ENCODE data around the gene EIF2AK3.

DNA sequence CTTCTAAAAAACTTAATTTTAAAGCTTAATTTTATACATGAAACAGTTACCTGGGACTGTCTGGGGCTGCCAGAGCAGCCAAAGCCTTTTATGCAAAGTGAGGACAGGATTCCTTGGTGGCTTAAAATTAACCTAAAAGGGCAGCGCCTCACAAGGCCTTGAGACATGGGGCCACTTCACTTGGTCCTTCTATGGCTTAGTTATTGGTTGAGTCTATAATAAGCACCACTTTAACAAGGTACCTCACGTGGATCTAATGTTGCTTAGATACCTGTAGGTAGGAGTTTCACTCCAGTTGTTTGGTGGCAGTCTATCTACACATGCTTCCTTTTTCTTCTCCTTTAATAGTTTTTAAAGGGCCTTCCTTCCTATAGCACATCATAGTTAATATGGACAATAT lies 51.6 kb downstream of the EIF2AK3 start:
- TF ChIP-seq HDAC6 (IDR thresholded peaks at IDR 0.05; ENCODE audit: low read depth, low read length) (no peak), ZNF121 (CRISPR knock-in tag; IDR thresholded peaks at IDR 0.05) (no peak), ISX (CRISPR knock-in tag; conservative IDR thresholded peaks at IDR 0.05) (no peak), CEBPB (IDR thresholded peaks at IDR 0.05; ENCODE audit: borderline replicate concordance, low read depth, low read length) (no peak), POLR2AphosphoS5 (IDR thresholded peaks at IDR 0.05; ENCODE audit: low read depth, low read length) (no peak), CREM (IDR thresholded peaks at IDR 0.05) (no peak), CREM (CRISPR knock-in tag; IDR thresholded peaks at IDR 0.05) (no peak), ZNF138 (CRISPR knock-in tag; IDR thresholded peaks at IDR 0.05; ENCODE audit: low read depth) (no peak), CAMTA2 (CRISPR knock-in tag; IDR thresholded peaks at IDR 0.05; ENCODE audit: borderline replicate concordance) (no peak)
- TF ChIP-seq, protein P1, sequence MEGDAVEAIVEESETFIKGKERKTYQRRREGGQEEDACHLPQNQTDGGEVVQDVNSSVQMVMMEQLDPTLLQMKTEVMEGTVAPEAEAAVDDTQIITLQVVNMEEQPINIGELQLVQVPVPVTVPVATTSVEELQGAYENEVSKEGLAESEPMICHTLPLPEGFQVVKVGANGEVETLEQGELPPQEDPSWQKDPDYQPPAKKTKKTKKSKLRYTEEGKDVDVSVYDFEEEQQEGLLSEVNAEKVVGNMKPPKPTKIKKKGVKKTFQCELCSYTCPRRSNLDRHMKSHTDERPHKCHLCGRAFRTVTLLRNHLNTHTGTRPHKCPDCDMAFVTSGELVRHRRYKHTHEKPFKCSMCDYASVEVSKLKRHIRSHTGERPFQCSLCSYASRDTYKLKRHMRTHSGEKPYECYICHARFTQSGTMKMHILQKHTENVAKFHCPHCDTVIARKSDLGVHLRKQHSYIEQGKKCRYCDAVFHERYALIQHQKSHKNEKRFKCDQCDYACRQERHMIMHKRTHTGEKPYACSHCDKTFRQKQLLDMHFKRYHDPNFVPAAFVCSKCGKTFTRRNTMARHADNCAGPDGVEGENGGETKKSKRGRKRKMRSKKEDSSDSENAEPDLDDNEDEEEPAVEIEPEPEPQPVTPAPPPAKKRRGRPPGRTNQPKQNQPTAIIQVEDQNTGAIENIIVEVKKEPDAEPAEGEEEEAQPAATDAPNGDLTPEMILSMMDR (CRISPR knock-in tag; IDR thresholded peaks at IDR 0.05) = no peak
- TF ChIP-seq, protein P2, sequence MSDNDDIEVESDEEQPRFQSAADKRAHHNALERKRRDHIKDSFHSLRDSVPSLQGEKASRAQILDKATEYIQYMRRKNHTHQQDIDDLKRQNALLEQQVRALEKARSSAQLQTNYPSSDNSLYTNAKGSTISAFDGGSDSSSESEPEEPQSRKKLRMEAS (IDR thresholded peaks at IDR 0.05) = no peak
- TF ChIP-seq, protein P3, sequence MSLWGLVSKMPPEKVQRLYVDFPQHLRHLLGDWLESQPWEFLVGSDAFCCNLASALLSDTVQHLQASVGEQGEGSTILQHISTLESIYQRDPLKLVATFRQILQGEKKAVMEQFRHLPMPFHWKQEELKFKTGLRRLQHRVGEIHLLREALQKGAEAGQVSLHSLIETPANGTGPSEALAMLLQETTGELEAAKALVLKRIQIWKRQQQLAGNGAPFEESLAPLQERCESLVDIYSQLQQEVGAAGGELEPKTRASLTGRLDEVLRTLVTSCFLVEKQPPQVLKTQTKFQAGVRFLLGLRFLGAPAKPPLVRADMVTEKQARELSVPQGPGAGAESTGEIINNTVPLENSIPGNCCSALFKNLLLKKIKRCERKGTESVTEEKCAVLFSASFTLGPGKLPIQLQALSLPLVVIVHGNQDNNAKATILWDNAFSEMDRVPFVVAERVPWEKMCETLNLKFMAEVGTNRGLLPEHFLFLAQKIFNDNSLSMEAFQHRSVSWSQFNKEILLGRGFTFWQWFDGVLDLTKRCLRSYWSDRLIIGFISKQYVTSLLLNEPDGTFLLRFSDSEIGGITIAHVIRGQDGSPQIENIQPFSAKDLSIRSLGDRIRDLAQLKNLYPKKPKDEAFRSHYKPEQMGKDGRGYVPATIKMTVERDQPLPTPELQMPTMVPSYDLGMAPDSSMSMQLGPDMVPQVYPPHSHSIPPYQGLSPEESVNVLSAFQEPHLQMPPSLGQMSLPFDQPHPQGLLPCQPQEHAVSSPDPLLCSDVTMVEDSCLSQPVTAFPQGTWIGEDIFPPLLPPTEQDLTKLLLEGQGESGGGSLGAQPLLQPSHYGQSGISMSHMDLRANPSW (CRISPR knock-in tag; IDR thresholded peaks at IDR 0.05; ENCODE audit: borderline replicate concordance) = no peak
- TF ChIP-seq, protein P4, sequence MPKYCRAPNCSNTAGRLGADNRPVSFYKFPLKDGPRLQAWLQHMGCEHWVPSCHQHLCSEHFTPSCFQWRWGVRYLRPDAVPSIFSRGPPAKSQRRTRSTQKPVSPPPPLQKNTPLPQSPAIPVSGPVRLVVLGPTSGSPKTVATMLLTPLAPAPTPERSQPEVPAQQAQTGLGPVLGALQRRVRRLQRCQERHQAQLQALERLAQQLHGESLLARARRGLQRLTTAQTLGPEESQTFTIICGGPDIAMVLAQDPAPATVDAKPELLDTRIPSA (CRISPR knock-in tag; IDR thresholded peaks at IDR 0.05; ENCODE audit: borderline replicate concordance) = no peak
